GM18519 (cell line): ENCODE results near the gene USP33.
"Not testable (repeated sequence)": the region's sequence is repeated elsewhere in the genome, so short reads cannot be mapped to it uniquely, and the experiment has no call there.

ENCODE experiments used
- ATAC-seq: cut with Tn5 transposase; IDR thresholded peaks from one replicate; pipeline ENCODE4 v1.9.1; 2021; ENCODE audit warnings: mild to moderate bottlenecking, moderate library complexity; ENCODE audit not compliant: unreplicated experiment, low FRiP score

USP33 gene

GRCh38 chr1:77759071-77760028 is at the start of gene USP33:
Gene USP33 (minus strand): TSS chr1:77759852. CDS start chr1:77741697, 18,155 bp downstream.
- peak; percentile 92 for ATAC-seq

DNA sequence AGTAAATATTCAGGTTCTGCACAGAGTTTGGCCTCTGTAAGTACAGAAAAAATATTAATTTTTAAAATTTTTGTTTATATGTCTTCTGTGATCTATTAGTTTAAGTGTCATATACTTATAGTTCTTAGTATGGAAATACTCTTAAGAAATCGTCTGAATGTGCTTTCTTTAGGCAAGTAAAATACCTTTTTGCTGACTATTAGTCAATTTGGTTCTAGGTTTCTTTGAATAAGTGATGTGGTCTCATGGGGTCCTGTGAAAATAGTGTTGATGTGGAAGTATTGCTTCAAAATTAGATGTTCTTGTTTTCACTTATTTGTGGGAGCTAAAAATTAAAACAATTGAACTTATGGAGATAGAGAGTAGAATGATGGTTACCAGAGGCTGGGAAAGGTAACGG is 43.7 kb upstream of the USP33 start:
- no peak for ATAC-seq

DNA sequence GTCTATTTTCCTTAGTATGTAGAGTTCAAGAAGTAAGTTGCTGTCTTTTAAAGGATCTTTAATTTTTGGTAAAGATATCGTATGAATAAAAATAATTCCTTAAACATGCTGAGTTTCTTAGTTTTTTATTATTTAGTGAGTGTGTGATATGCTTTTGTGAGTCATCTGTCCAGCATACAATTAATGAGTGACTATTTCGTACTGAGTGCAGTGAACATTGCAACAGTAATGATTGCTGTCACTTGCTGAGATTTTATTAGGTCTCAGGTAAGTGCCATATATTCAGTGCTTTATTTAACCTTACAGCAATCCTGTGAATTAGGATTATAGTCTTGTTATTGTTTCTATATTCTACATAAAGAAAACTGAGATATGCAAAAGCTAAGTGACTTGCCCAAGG is 42.4 kb upstream of the USP33 start:
- no peak for ATAC-seq

GRCh38 chr1:77797991-77798390 is 38.3 kb upstream of the USP33 start:
- ATAC-seq: no peak

DNA sequence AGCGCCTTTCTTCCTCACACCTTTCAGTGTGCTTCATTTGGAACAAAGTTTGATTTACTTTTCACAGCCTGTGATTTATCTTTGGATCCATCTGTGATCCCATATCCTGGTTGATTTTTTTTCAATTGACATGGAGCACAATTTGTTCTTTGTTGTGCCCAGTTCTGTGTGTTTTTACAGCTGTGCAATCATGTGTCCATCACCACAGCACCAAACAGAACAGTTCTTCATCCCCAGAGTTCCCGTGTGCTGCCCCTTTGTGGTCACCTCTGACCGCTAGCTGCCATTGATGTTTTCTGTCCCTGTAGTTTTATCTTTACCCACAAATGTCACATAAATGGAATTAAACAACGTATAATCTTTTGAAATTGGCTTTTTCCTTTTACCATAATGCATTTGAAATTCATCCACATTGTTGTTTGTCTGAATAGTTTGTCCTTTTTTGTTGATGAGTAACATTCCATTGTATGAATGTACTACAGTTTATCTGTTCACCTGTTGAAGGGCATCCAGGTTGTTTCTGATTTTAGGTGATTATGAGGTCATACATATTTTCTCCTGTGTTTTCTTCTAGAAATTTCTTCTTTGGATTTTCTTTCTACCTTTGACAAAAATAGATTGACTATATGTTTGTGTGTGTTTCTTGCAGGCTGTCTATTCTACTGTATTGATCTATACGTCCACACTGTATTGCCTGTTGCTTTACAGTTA is 37.2 kb upstream of the USP33 start:
- no peak for ATAC-seq

- ATAC-seq: no peak
Measured at GRCh38 chr1:77794550-77794949, 34.9 kb upstream of the USP33 start.

- ATAC-seq: not testable (repeated sequence)
Measured at GRCh38 chr1:77786093-77786741, 26.6 kb upstream of the USP33 start.

- ATAC-seq: no peak
Measured at GRCh38 chr1:77783141-77783540, 23.5 kb upstream of the USP33 start.

GRCh38 chr1:77781683-77782082 is 22.0 kb upstream of the USP33 start:
- ATAC-seq: no peak

- ATAC-seq: peak; percentile 96
Measured at GRCh38 chr1:77779529-77780281, 20.1 kb upstream of the USP33 start, which contains the start of gene MIGA1. Gene MIGA1 (plus strand): TSS chr1:77779649. CDS start chr1:77783253, 3,604 bp downstream.

DNA sequence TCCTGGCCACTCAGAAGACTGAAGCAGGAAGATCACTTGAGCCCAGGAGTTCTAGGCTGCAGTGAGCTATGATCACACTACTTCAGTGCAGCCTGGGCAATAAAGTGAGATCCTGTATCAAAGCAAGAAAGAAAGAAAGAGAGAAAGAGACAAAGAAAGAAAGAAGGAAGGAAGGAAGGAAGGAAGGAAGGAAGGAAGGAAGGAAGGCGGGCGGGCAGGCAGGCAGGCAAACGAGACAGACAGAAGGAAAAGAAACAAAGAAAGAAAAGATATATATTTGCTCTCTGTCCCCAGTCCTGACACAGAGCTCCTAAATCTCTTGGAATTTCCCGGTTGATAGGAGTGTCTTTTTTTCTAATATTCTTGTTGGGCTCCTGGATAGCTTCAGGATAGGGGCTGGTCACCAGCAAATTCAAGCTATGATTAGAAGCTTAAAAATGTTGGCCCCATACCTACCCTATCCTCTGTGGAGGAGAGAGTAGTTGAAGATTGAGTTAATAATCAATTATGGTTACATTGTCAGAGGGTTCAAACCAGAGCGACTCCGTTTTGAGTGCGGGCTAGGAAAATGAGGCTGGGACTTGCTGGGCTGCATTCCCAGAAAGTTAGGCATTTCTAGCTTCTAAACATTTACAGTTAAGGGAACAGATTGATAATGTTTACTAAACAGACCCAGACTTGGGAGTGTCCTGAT is 16.5 kb upstream of the USP33 start:
- no peak for ATAC-seq

GRCh38 chr1:77768006-77768405 is 8.4 kb upstream of the USP33 start:
- no peak for ATAC-seq

GRCh38 chr1:77762072-77762476 is 2.4 kb upstream of the USP33 start:
- ATAC-seq: no peak

GRCh38 chr1:77757603-77758002 is 2.0 kb downstream of the USP33 start:
- no peak for ATAC-seq

DNA sequence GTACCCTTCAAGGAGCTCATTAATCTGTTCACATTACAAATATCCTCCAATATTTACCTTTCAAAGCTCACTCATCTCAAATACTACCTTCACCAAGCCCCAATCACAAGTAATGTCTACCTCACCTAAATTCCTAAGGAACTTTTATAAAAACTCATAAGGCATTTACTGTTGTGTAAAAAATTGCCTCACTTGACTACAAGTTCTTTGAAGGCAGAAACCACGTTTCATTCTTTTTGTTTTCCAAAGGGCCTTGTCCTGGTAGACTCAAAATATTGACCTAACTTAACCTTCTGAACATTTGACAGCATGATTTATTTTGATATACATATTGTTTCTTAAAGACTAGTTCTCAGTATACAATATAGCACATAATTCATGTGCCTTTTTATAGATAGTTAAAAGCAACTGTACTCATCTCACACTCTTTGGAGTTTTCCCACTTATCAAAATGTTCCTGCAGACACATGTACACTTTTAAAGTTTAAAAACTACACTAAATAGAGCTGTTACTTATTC is 2.5 kb downstream of the USP33 start:
- no peak for ATAC-seq

- ATAC-seq: no peak
Measured at GRCh38 chr1:77756052-77756754, 3.4 kb downstream of the USP33 start.

GRCh38 chr1:77749489-77749888 is 10.2 kb downstream of the USP33 start:
- not testable (repeated sequence) for ATAC-seq

GRCh38 chr1:77744576-77744975 is 15.1 kb downstream of the USP33 start:
- ATAC-seq: no peak
